ES-I3 (cell line): Measurements from ENCODE around the gene KCNJ10.

ENCODE experiments used
- H3K36me3 ChIP-seq: 2 replicates; pipeline ENCODE4 v1.6.1; 2013; ENCODE audit warnings: mild to moderate bottlenecking, low read length, control low read depth, moderate library complexity; ENCODE audit not compliant: insufficient read depth
- H3K4me1 ChIP-seq: 2 replicates; pipeline ENCODE4 v1.6.1; 2013; ENCODE audit warnings: mild to moderate bottlenecking, control low read depth, low read length; ENCODE audit not compliant: insufficient read depth
- H3K9ac ChIP-seq: 2 replicates; pipeline ENCODE4 v1.6.1; 2013; ENCODE audit warnings: low read depth, mild to moderate bottlenecking, low read length, moderate library complexity
- H3K9me3 ChIP-seq: 2 replicates; pipeline ENCODE4 v1.6.1; 2013; ENCODE audit warnings: mild to moderate bottlenecking, low read length, moderate library complexity; ENCODE audit not compliant: control insufficient read depth, insufficient read depth

KCNJ10 gene

GRCh38 chr1:159980786-159981185 lies 89.2 kb downstream of the KCNJ10 start:
- Histone ChIP-seq H3K4me1 (no peaks in the 10 kb centered on the region), H3K9ac (no peak overlapping the region), H3K9me3 (no peaks in the 10 kb centered on the region), H3K36me3 (no peaks in the 10 kb centered on the region)

- no peak overlapping the region for H3K9ac ChIP-seq
- no peaks in the 10 kb centered on the region for H3K36me3 ChIP-seq
- no peaks in the 10 kb centered on the region for H3K9me3 ChIP-seq
- no peaks in the 10 kb centered on the region for H3K4me1 ChIP-seq
Measured at GRCh38 chr1:159980076-159980475, 89.9 kb downstream of the KCNJ10 start.

GRCh38 chr1:159979257-159979656 lies 90.7 kb downstream of the KCNJ10 start:
- Histone ChIP-seq H3K9me3 (no peaks in the 10 kb centered on the region), H3K36me3 (no peaks in the 10 kb centered on the region), H3K9ac (no peak overlapping the region), H3K4me1 (no peaks in the 10 kb centered on the region)

- H3K9ac ChIP-seq: no peak overlapping the region
- H3K36me3 ChIP-seq: no peaks in the 10 kb centered on the region
- H3K9me3 ChIP-seq: no peaks in the 10 kb centered on the region
- H3K4me1 ChIP-seq: no peaks in the 10 kb centered on the region
Measured at GRCh38 chr1:159978107-159978398, 91.9 kb downstream of the KCNJ10 start.

GRCh38 chr1:159977364-159978106 lies 92.4 kb downstream of the KCNJ10 start:
- Histone ChIP-seq H3K4me1 (no peaks in the 10 kb centered on the region), H3K36me3 (no peaks in the 10 kb centered on the region), H3K9me3 (no peaks in the 10 kb centered on the region), H3K9ac (no peak overlapping the region)

- no peak overlapping the region for H3K9ac ChIP-seq
- H3K36me3 ChIP-seq: no peaks in the 10 kb centered on the region
- H3K9me3 ChIP-seq: no peaks in the 10 kb centered on the region
- no peaks in the 10 kb centered on the region for H3K4me1 ChIP-seq
Measured at GRCh38 chr1:159974350-159974965, 95.5 kb downstream of the KCNJ10 start.

GRCh38 chr1:159973350-159973940 lies 96.5 kb downstream of the KCNJ10 start:
- H3K4me1 ChIP-seq: no peaks in the 10 kb centered on the region
- no peaks in the 10 kb centered on the region for H3K36me3 ChIP-seq
- no peaks in the 10 kb centered on the region for H3K9me3 ChIP-seq
- H3K9ac ChIP-seq: no peak overlapping the region

GRCh38 chr1:159972443-159973205 lies 97.3 kb downstream of the KCNJ10 start:
- H3K9ac ChIP-seq: no peak overlapping the region
- H3K9me3 ChIP-seq: no peaks in the 10 kb centered on the region
- no peaks in the 10 kb centered on the region for H3K36me3 ChIP-seq
- H3K4me1 ChIP-seq: no peaks in the 10 kb centered on the region

GRCh38 chr1:159970932-159971342 lies 99.0 kb downstream of the KCNJ10 start:
- Histone ChIP-seq H3K4me1 (no peaks in the 10 kb centered on the region), H3K9me3 (no peaks in the 10 kb centered on the region), H3K36me3 (no peaks in the 10 kb centered on the region), H3K9ac (no peak overlapping the region)

GRCh38 chr1:159968901-159969300 lies 101.1 kb downstream of the KCNJ10 start:
- Histone ChIP-seq H3K9me3 (no peaks in the 10 kb centered on the region), H3K9ac (no peak overlapping the region), H3K4me1 (no peaks in the 10 kb centered on the region), H3K36me3 (no peaks in the 10 kb centered on the region)

GRCh38 chr1:159965263-159965662 lies 104.7 kb downstream of the KCNJ10 start:
- H3K9me3 ChIP-seq: no peaks in the 10 kb centered on the region
- no peak overlapping the region for H3K9ac ChIP-seq
- H3K4me1 ChIP-seq: no peaks in the 10 kb centered on the region
- no peaks in the 10 kb centered on the region for H3K36me3 ChIP-seq

GRCh38 chr1:159964144-159964543 lies 105.8 kb downstream of the KCNJ10 start:
- Histone ChIP-seq H3K9ac (no peak overlapping the region), H3K9me3 (no peaks in the 10 kb centered on the region), H3K4me1 (no peaks in the 10 kb centered on the region), H3K36me3 (no peaks in the 10 kb centered on the region)

GRCh38 chr1:159962176-159962575 lies 107.8 kb downstream of the KCNJ10 start:
- Histone ChIP-seq H3K36me3 (no peaks in the 10 kb centered on the region), H3K9ac (no peak overlapping the region), H3K4me1 (no peaks in the 10 kb centered on the region), H3K9me3 (no peaks in the 10 kb centered on the region)

GRCh38 chr1:159961636-159962035 lies 108.3 kb downstream of the KCNJ10 start:
- H3K9ac ChIP-seq: no peak overlapping the region
- H3K36me3 ChIP-seq: no peaks in the 10 kb centered on the region
- H3K4me1 ChIP-seq: no peaks in the 10 kb centered on the region
- H3K9me3 ChIP-seq: no peaks in the 10 kb centered on the region
